ENCODE measurements around the gene CDC42BPB. TPM values are rescaled to one million over a fixed set of nuclear protein-coding genes. Genes with fewer than 3 reads are reported as not detected.

Gene CDC42BPB
- polyA plus RNA-seq, 1 donor (not counting 4 experiments of a cell fraction or from before 2014, with no cell fraction given) = 41.3 TPM

DNA sequence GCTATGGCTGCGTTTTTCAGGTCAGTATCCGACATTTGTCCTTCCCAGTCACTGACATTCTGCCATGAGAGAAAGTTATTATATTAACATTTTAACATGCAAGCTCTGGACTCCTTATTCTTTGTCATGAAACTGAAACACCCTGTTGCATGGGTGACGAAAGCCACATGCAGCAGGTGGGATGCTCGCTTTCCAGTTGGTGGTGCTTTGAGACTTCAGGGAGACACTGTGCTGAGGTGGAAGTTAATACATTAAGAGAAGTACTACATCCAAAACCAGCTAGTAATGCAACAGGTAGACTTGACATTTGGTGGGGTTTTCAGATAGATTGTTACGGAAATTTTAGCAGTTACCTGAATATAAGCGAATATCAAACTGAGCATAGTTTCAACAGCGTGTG is 167.7 kb downstream of the CDC42BPB start:
- H3K4me2 ChIP-seq (ENCODE audit: control insufficient read depth, extremely low read depth, insufficient read depth, low read depth, low read length) = no peak overlapping the region
- no peaks in the 10 kb centered on the region for H3K9me3 ChIP-seq (ENCODE audit: control insufficient read depth, low read depth, low read length)
- DNase-seq (ENCODE audit: low read depth, low spot score) (no peak), FAIRE-seq (no peak)
- peaks cover 19 to 20% of the 10 kb centered on the region in 2 experiments for H3K36me3 ChIP-seq (ENCODE audit: control insufficient read depth in 2 of 2, extremely low read depth in 1 of 2, insufficient read depth in 2 of 2, low read length in 2 of 2)
- H3K27ac ChIP-seq (ENCODE audit: control insufficient read depth, insufficient read depth, low read length) = no peak overlapping the region
- TF ChIP-seq EZH2 (IDR thresholded peaks at IDR 0.05; ENCODE audit: low read length) = no peak
- no peak for TF ChIP-seq CTCF (optimal IDR thresholded peaks at IDR 0.05 in 1 of 3, IDR thresholded peaks at IDR 0.05 in 1 of 3, conservative IDR thresholded peaks at IDR 0.05 in 1 of 3; ENCODE audit: extremely low read depth in 1 of 3, insufficient read depth in 2 of 3, low read length in 3 of 3)
- no peak overlapping the region for H2AFZ ChIP-seq (ENCODE audit: control insufficient read depth, low read length)
- no peaks in the 10 kb centered on the region for H3K9me1 ChIP-seq (ENCODE audit: control insufficient read depth, extremely low read depth, insufficient read depth, low read length)
- H3K4me1 ChIP-seq (ENCODE audit: control insufficient read depth, extremely low read depth, insufficient read depth, low read length) = no peaks in the 10 kb centered on the region
- no peak overlapping the region for H3K9ac ChIP-seq (ENCODE audit: control insufficient read depth, extremely low read depth, insufficient read depth, low read length)
- H3K79me2 ChIP-seq (ENCODE audit: control insufficient read depth, insufficient read depth, low read length) = no peaks in the 10 kb centered on the region
- H3K4me3 ChIP-seq (ENCODE audit: control insufficient read depth in 2 of 3, extremely low read depth in 1 of 3, insufficient read depth in 2 of 3, low read depth in 1 of 3, low read length in 3 of 3) = no peak overlapping the region
- no peaks in the 10 kb centered on the region for H3K27me3 ChIP-seq (ENCODE audit: control insufficient read depth, extremely low read depth, insufficient read depth, low read length)
- dilution Hi-C loops (cut with MboI; ENCODE audit: extremely low pct_ligation_motif_present, low sequenced_read_pairs) = no loop called here
- no peaks in the 10 kb centered on the region for H4K20me1 ChIP-seq (ENCODE audit: control insufficient read depth, extremely low read depth, insufficient read depth, low read length)

GRCh38 chr14:102888748-102889147 is 168.6 kb downstream of the CDC42BPB start:
- Histone ChIP-seq H2AFZ (ENCODE audit: control insufficient read depth, low read length) (no peak overlapping the region), H3K4me2 (ENCODE audit: control insufficient read depth, extremely low read depth, insufficient read depth, low read depth, low read length) (no peak overlapping the region), H3K4me1 (ENCODE audit: control insufficient read depth, extremely low read depth, insufficient read depth, low read length) (no peaks in the 10 kb centered on the region), H3K79me2 (ENCODE audit: control insufficient read depth, insufficient read depth, low read length) (no peaks in the 10 kb centered on the region), H4K20me1 (ENCODE audit: control insufficient read depth, extremely low read depth, insufficient read depth, low read length) (no peaks in the 10 kb centered on the region), H3K4me3 (ENCODE audit: control insufficient read depth in 2 of 3, extremely low read depth in 1 of 3, insufficient read depth in 2 of 3, low read depth in 1 of 3, low read length in 3 of 3) (no peak overlapping the region), H3K36me3 (ENCODE audit: control insufficient read depth in 2 of 2, extremely low read depth in 1 of 2, insufficient read depth in 2 of 2, low read length in 2 of 2) (peaks cover 19 to 24% of the 10 kb centered on the region in 2 experiments), H3K9me3 (ENCODE audit: control insufficient read depth, low read depth, low read length) (no peaks in the 10 kb centered on the region), H3K9me1 (ENCODE audit: control insufficient read depth, extremely low read depth, insufficient read depth, low read length) (no peaks in the 10 kb centered on the region), H3K27me3 (ENCODE audit: control insufficient read depth, extremely low read depth, insufficient read depth, low read length) (no peaks in the 10 kb centered on the region), H3K9ac (ENCODE audit: control insufficient read depth, extremely low read depth, insufficient read depth, low read length) (no peak overlapping the region), H3K27ac (ENCODE audit: control insufficient read depth, insufficient read depth, low read length) (no peak overlapping the region)
- FAIRE-seq (no peak), DNase-seq (ENCODE audit: low read depth, low spot score) (no peak)
- dilution Hi-C loops (cut with MboI; ENCODE audit: extremely low pct_ligation_motif_present, low sequenced_read_pairs) = no loop called here
- TF ChIP-seq CTCF (optimal IDR thresholded peaks at IDR 0.05 in 1 of 3, IDR thresholded peaks at IDR 0.05 in 1 of 3, conservative IDR thresholded peaks at IDR 0.05 in 1 of 3; ENCODE audit: extremely low read depth in 1 of 3, insufficient read depth in 2 of 3, low read length in 3 of 3) (no peak), EZH2 (IDR thresholded peaks at IDR 0.05; ENCODE audit: low read length) (no peak)
